ENCODE measurements around the gene ADPRHL1.

DNA sequence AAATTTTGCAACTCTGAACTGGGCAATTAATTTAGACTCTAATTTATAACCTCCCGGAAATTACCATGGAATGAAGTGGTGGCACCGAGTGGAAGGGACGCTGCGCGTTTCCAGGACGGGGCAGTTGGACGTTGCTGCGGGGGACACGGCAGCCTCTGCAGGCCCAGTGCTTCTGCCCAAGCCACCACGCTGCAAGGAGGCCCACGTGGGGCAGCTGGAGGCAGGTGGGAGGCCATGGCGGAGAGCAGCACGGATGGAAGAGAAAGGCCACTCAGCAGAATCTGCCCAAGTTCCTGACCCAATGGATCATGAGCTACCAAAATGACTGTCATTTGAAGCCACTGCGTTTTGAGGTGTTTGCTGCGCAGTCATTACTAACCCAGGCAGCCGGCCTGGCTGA lies 11.2 kb upstream of the ADPRHL1 start:
- TF ChIP-seq, protein P1, sequence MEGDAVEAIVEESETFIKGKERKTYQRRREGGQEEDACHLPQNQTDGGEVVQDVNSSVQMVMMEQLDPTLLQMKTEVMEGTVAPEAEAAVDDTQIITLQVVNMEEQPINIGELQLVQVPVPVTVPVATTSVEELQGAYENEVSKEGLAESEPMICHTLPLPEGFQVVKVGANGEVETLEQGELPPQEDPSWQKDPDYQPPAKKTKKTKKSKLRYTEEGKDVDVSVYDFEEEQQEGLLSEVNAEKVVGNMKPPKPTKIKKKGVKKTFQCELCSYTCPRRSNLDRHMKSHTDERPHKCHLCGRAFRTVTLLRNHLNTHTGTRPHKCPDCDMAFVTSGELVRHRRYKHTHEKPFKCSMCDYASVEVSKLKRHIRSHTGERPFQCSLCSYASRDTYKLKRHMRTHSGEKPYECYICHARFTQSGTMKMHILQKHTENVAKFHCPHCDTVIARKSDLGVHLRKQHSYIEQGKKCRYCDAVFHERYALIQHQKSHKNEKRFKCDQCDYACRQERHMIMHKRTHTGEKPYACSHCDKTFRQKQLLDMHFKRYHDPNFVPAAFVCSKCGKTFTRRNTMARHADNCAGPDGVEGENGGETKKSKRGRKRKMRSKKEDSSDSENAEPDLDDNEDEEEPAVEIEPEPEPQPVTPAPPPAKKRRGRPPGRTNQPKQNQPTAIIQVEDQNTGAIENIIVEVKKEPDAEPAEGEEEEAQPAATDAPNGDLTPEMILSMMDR (IDR thresholded peaks at IDR 0.05): no peak
- no peak for TF ChIP-seq POLR2A (IDR thresholded peaks at IDR 0.05)

Measured in Peyer's patch (tissue), 4 donors.